GM19239 (cell line): ENCODE measurements around the gene NUDC.
"Not testable (repeated sequence)": the region's sequence is repeated elsewhere in the genome, so short reads cannot be mapped to it uniquely, and the experiment has no call there.

Source experiments
- DNase-seq: peaks from one replicate; pipeline ENCODE4 v3.0.0; 2011; ENCODE audit warnings: low spot score; ENCODE audit not compliant: insufficient read length
- FAIRE-seq: peaks from 2 replicates; lab custom pipeline; 2011; peaks lifted over from hg19 to GRCh38; lab: Jason Lieb, UNC

Gene NUDC

DNA sequence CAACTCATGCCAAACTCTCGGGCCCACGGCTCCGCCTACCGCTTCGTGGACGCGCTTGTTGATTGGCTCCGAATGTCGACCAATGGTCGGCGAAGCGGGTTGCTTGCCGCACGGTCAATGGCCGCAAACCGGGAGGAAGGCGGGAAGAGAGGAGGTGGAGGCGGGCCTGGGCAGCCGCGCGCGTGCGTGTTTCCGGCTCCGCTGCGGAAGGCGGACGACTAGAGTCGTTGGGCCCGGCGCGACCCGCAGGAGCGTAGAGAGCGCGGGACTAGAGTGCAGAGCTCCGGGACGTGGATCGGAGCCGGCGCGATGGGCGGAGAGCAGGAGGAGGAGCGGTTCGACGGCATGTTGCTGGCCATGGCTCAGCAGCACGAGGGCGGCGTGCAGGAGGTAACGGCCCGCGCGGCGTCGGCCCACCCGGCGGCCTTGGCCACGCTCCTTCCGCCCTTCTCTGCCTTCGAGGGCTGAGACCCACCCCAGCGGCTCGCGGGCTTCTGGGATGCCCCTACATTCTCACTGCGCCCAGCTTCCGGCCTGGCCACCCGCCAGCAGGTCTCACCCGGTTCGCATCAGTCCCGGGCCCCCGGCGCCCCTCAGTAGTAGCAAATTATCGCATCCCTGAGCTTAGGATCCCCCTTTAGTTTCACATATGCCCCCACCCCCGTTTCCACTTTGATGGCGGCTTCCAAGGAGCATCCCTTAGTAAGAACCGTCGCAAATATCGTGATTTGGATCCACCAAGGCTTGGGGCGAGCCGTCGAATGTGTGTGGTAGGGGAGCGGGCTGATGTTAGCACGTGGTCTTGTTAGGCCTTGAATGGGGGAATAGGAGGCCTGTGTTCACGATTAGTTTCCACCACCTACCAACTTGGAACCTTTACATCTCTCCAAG, at the start of gene NUDC:
TSS of gene NUDC (plus strand) at position 204 of the 891 bp plus-strand sequence. CDS start at position 310, 106 bp downstream.
- DNase-seq (peak; percentile 94), FAIRE-seq (peak; percentile 99)

DNA sequence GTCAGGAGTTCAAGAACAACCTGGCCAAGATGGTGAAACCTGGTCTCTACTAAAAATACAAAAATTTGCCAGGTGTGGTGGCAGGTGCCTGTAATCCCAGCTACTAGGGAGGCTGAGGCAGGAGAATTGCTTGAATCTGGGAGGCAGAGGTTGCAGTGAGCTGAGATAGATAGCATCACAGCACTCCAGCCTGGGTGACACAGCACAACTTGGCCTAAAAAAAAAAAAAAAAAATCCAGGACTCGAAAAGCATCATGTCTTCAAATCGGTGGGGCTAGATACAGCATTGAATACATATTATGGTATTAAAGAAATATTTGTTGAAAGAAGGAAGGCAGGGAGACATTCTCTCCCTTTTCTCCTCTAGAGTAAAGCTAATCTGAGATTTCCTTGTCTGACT, 48.4 kb upstream of the NUDC start:
- not testable (repeated sequence) for FAIRE-seq, DNase-seq

DNA sequence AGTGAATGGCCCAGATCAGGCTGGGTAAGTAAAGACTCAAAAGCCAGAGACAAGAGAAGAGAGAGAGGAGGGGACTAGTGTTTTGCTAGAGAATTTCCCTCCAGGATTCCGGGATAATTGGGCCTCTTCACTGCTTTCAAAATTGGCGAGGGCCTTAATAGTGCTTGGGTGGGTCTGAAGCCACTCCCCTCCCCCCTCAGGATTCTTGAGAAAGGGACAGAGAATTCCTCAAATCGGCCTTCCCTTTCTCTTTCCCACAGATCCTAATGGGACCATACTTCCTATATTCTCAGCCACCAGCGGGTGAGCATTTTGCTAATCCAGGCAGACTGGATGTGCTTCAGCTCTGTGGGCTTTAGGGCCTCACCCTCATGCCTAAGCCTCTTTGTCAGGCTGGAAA, 46.6 kb upstream of the NUDC start:
- DNase-seq (no peak), FAIRE-seq (no peak)

DNA sequence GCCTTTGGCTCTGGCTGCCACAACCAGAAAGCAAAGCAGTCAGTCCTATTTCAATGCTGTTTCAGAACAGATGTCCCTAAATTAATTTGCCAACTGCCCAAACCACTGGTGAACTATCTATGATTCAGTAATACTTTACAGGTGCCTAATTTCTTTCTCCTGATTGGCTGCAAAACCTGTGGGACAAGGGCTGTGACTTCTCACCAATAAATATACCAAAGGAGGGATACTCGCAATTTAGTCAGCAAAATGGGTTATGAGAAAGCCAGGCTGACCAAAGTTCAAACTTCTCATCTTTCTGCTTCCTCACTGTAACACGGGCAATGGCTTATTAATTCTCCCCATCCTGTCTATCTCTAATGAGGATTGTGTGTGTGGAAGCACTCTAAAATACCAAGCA, 44.2 kb upstream of the NUDC start:
- FAIRE-seq = no peak

DNA sequence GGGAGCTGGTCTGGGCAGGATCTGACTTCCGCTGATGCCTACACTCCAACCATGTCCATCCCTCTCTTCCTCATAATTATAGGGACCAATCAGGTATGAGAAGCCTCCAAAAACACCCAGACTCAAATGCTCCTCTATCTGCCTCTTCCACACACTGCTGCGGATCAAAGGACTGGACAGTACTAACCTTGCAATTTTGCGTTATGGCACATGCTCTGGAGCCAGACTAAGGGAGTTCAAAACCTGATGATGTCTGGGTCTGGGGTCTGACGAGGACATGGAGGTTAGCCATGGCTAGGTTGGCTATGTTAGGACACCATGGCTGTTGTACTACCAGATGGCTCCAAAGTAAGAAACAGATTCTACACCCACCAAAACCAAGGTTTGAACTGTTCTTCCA, 41.8 kb upstream of the NUDC start:
- no peak for DNase-seq
- no peak for FAIRE-seq

More for the DNA sequence above, 44.2 kb upstream of the NUDC start:
- DNase-seq = no peak

DNA sequence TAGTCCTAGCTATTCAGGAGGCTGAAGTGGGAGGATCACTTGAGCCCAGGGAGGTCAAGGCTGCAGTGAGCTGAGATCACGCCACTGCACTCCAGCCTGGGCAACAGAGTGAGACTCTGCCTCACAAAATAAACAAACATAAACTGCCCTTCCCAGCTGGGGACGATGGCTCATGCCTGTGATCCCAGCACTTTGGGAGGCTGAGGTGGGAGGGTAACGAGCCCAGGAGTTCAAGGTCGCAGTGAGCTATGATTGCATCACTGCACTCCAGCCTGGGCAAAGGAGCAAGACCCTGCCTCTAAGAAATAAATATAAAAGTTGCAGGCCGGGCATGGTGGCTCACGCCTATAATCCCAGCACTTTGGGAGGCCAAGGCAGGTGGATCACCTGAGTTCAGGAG, 39.9 kb upstream of the NUDC start:
- not testable (repeated sequence) for FAIRE-seq, DNase-seq

DNA sequence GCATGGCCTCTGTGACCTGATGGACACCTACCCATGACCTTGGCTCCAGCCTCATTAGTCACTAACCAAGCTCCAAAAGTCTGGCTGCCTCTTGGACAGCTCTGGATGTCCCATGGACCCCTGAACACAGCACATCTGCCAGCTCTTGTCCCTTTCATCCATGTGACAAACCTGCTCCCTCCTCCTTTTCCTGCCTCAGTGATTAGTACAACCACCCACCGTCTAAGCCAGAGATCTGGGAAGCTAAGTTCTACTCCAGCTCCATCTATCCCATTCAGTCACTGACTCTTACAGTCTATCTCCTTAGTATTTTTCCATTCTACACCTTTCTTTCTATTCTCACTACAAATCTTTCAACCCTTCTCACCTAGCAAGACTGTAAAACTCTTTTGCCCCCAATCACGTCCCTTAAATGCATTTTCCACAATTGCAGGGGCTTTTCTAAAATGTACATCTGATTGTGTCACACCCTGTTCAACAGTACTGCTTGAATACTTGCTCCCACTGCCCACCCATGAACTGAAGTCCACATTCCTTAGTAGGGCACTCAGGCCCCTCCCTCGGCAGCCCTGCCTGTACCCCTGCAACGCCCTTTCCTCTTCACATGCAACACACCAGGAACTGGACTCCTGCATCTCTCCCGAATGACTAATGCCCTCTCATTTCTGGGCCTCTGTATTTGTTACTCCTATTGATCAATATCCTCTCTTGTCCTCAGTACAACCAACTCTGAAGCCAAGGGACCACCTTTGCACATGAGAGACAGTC, 38.7 kb upstream of the NUDC start:
- DNase-seq = no peak
- no peak for FAIRE-seq

DNA sequence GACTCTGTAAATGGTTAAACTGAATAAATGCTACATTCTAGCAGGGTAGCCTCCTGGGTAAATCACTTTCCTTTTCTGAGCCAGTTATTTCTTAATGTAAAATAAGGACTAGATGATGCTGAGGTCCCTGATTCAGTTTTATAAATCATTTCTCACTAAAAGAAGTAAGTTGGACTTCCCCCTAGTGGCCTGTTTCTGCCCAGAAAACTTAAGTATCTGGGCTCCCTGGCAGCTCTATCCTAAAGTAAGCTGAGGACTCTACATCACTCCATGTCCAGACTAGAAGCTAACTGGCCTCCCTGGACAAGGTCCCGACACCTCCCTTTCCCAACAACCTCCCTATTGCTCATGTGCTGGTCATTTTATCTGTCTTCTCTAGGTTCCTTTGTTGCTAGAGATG, 34.4 kb upstream of the NUDC start:
- DNase-seq (no peak), FAIRE-seq (no peak)

DNA sequence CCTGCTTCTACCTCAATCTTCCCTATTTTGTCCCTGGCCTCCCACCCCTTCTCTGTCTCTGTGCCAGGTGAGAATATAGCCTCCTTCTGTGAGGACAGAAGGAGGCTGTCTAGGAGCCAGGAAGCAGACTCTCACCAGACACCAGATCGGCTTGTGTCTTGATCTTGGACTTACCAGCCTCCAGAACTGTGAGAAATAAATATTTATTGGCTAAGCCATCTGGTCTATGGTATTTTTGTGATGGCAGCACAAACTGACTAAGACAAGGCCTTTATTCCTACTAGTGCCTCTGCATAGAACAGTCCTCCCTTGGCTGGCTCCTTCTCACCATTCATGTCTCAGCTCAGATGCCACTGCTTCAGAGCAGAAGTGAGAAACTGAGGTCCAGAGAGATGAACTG, 33.3 kb upstream of the NUDC start:
- no peak for DNase-seq
- no peak for FAIRE-seq

DNA sequence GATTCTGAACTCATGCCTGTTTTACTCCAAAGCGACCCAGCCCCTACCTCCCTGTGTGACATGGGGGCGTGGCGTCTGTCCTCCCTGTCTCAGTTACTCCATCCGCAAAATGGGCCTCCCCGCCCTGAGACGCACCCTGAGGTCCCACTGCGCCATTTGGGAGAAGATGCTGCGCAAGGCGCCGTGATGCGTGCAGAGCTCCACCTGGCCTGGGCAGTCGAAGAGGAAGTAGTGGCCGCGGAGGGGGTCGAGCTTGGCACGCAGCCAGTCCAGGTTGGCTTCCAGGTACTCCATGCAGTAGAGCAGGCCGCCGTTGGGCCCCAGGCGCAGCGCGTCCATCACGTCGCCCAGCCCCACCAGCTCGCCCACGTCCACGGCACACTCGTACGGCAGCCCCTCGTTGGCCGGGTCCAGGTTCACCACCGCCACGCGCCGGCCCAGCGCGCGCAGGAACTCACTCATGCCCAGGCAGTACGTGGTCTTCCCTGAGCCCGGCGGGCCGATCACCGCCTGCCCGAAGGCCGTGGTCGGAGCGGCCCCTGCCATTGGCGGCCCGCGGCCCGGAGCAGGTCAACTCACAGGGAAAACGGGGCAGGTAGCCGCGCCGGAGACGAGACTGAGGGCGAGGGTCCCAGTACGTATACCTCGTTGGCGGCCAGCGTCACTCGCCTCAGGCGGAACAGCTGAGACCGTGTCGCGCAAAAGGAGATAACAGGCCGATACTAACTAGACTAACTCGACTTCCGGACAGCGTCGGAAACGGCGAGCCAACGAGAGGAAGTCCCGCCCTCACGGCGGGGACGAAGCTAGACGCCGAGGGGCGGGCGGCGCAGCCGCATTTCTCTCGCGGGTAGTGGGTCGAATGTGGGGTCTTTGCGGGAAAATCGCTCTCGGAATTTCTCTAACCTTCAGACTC, 31.7 kb upstream of the NUDC start, which contains the start of gene GPN2:
TSS of gene GPN2 (minus strand) at position 733 of the 916 bp plus-strand sequence. CDS start at position 546, 187 bp downstream.
- FAIRE-seq = peak; percentile 97
- DNase-seq = peak; percentile 91

DNA sequence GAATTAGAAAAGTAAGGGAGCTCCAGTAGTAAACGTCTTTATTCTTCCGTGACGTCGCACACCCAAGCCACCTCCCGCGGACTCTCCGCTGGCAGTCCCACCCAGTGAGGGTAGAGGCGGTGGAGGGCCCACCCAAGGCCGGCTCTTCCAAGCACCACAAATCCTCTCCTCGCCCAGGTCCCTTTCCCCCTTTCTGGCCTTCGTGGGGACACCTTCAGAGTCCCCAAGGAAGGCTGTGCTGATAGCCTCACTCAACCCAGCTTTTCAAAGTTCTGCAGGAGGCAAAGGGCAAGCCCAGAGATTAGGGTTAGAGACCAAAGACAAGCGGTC, 31.1 kb upstream of the NUDC start:
- DNase-seq (no peak), FAIRE-seq (no peak)

DNA sequence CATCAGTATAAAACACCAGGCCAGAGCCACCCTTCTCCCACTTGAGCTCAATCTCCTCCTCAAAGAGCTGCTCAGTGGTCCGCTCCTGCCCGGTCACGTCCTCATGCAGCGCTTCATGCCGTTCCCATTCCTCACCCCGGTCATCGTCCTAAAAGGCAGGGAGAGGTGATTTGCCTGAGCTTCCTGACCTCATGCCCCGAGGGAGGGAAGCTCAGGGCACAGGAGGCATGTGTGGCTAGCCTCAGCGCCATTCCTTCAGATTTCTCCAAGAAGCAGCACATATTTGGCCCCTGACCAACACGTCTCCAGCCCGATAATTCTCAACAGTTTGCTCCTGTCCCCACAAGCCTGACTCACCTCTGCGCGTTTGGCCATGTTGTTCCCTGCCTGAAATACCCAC, 27.3 kb upstream of the NUDC start:
- FAIRE-seq (no peak), DNase-seq (no peak)

DNA sequence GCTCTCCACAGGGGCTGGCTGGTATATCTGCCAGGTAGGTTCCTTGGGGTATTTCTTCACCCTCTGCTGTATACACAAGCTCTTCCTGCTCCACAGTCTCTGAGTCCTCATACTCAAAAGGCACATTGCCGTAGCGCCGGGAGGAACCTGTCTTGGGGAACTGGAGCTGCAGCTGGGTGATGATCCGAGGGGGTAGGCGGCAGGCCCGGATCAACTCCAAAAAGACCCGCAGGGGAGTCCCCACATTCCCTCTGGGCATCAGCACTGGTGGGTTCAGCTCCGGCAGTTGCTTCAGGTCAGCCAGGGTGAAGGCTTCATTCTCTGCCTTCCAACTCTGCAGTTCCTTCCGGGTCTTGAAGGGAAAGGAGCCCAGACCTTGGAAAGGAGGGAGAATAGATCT, 24.2 kb upstream of the NUDC start:
- FAIRE-seq = no peak
- no peak for DNase-seq

DNA sequence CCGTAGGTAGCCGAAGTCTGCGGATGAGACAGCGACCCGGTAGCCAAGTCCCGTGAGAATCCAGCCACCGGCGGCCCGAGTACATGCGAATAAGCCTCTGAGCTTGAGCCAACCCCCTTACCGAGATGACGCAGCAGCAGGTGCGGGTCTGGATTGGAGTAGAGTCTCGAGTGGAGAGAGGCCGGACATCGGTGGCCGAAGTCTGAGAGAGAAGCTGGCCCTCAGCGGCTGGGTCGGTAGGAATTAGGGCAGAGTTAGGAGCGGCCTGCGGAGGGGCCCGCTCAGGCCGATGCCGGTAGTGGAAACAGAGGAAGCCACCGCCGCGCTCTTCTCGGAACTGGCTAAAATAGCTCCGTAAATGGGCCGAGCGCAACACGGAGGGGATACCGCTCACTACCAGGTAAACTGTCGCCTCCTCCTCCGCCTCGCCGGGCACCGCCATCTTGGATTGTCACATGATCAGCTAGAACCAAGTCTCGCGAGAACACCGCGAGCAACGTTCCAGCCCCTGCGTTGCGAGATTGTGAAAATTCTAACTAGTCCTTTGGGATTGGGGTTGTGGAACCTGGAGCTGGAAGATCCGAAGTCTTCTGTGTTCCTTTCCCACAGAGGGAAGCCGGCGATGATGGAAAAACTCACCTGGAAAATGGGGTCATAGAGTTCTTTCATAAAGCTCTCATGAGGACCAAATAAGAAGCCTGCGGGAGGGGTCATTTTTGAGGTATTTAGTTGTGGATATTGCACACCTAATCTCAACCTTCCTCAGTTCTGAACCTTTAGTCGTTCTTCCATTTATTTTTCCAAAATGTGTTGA, 21.3 kb upstream of the NUDC start, which contains the start of gene GPATCH3:
TSS of gene GPATCH3 (minus strand) at position 467 of the 814 bp plus-strand sequence. CDS start at position 442, 25 bp downstream.
- peak; percentile 75 for DNase-seq
- FAIRE-seq = peak; percentile 99

DNA sequence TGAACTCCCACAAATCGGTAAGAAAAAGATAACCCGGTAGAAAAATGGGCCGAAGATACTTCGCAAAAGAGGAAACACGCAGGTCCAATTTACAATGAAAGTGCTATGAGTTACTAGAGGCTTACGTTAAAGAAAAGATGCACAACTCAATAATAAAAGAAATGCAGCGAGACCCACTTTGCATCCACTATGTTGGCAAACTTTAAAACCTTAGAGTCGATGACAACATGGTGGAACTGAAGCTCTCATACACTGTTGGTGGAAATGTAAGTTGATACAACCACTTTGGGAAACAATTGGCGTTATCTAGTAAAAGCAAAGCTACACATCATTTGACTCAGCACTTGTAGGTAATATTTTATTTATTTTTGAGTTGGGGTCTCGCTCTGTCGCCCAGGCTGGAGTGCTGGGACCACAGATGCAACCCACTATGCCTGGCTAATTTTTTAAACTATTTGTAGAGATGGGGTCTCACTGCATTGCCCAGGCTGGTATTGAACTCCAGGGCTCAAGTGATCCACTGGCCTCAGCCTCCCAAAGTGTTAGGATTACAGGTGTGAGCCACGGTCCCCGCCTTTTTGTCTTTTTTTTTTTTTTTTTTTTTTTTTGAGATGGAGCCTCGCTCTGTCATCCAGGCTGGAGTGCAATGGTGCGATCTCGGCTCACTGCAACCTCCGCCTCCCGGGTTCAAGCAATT, 20.6 kb upstream of the NUDC start:
- DNase-seq (no peak), FAIRE-seq (no peak)

DNA sequence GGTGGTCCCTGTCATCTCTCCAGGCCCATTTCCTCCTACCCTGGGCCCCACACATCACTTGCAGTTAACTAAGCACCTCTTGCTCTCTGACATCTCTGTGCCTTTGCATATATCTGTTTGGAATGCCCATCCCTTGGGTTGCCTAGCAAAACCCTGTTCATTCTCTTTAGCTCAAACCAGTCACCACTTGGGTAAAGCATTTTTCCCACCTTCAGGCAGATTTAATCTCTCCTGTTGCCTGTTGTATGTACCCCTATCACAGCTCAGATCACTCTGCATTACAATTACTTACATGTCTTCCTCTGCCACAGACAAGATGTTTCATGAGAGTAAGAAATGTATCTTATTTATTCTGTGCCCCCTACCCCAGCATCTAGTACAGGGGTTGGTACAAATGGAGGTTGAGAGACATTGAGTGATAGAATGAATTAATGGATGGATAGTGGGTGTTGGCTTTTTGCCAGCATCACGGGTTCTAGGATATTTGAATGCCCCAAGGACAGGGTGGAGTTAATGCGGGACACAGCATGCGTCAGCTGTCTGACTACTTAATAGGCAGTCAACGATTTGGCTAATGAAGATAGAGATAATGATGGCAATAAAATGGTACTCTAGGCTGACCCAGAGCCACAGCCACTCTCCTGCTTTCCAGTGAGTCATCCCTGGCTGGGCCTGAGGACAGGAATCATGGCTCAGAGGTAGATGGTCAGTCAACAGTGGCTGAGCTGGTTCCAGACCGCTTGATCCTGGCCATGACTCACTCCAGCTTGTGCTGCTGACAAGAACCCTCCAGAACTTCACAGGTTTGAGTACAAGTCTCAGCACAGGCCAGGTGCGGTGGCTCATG, 14.2 kb upstream of the NUDC start:
- no peak for DNase-seq
- no peak for FAIRE-seq

DNA sequence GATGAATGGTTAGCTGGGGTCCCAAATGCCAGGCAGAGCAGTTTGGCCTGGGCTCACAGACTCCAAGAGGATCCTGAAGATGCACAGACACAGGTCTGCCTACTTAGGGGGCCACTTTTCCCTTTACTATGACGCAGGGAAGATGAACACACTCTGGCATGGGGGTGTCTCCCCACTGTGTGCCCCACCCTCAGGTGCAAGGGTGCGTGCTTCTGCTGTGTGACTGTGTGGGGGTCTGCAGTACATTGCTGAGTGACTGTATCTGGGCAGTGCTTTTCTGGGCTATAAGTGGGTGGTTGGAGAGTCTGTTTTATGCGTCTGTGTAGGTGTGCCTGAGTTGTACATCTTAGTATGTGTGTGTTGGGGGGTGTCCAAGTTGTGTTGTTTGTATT, 11.6 kb upstream of the NUDC start:
- no peak for DNase-seq
- FAIRE-seq = no peak
